NCI-H2171 (cell line): ENCODE data around the gene FAXC.
"Not testable (repeated sequence)": the region's sequence is repeated elsewhere in the genome, so short reads cannot be mapped to it uniquely, and the experiment has no call there.

Experiments used
- DNase-seq: peaks from one replicate; lab custom pipeline; 2025; lab: John Stamatoyannopoulos, UW

Gene FAXC

DNA sequence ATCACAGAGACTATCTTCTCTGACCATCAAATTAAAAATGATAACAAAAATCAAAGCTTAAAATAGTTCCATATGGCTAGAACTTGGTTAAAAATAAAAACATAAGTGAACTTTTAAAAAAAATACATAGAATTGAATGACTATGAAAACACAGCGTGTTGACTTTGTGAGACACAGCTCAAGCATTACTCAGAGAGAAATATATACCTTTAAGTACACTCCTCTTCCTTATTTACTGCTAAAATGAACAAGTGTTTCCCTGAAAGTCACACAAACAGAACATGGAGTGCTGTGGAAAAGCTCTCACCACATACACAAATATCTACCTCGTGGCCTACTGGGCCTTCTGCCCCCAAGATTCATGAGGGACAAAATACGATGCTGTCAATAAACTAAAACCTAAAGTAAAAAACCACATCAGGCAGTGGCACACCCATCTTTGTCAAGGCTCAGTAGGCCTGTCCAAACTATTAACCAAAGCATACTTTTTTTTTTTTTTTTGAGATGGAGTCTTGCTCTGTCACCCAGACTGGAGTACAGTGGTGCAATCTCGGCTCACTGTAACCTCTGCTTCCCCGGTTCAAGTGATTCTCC lies 7.5 kb downstream of the FAXC start:
- DNase-seq, result no peak

DNA sequence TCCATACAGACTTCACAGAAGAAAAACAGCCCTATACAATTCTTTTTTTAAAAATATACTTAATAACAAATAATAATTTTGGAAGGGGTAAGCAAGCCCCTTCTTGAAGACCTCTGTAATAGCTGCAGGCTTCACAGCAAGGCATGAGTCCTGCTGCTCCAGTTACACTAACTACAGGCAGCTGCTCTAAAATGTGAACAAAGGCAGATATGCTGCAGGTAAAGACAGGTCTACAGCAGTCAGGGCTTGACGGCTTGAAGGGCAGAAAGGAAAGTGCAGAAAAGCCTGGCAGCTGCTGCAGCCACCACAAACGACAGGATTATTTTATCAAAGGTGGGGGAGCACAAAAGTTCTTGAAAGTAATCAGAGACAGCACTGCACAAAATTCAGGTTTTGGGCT lies 11.3 kb downstream of the FAXC start:
- peak; percentile 11 for DNase-seq

DNA sequence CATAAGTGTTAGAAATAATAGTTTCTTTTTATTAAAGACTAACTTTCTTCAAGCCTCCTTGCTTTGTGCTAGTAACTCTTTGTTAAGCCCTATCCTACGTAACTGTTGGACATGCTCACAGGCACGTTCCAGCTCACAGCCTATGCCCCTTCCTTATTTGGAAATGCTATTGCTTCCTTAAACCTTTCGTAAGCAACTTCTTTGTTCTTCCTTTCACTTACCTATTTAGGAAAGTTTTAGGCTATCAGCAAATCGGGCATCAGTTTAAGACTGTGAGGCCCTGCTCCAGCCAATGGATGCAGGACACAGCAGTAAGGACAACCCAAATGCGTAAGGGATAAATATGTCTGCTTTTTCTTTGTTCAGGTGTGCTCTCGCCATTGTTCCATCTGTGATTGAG lies 14.2 kb downstream of the FAXC start:
- not testable (repeated sequence) for DNase-seq

DNA sequence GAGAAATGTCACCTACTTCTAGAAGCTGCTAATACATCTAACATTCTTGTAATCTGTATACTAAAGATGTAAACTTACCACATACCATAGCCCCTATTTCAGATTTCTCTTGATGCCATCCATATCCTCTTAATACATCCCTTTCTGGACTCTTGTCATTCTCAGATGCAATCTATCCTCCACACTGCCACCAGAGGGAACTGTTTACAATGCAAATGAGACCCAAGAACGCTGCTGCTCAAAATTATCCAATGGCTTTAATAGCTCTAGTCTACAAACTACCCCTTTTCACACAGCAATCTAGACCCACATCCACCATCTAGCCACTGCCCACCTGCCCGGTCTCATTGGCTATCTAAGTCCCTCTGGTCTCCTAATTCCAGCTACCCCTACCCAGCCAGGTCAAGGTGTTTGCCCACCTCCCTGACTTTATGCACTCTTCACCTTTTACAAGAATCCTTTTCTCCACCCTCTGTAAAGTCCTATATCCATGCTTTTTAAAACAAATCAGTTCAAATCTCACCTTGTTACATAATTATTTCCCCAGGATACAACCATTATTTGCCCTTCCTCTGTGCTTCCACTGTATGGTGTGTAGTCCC lies 14.8 kb downstream of the FAXC start:
- DNase-seq, result peak; percentile 11

DNA sequence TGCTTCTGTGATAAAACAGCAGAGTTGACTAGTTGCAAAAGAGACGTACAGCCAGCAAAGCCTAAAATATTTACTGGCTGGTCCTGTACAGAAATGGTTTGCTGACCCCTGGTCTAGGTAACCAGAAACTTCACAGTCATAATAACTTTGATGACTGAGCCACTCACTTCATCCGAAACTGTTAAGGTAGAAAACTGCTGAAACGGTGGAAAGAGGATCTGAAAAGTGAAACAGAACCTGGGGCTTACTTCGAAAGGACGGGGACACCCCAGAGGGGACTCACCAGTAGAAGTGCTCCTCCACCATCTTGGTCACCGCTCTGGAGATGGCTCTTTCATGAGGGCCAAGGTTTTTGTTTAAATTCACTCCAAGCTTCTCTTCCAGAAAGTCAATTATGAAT lies 16.4 kb downstream of the FAXC start:
- no peak for DNase-seq

DNA sequence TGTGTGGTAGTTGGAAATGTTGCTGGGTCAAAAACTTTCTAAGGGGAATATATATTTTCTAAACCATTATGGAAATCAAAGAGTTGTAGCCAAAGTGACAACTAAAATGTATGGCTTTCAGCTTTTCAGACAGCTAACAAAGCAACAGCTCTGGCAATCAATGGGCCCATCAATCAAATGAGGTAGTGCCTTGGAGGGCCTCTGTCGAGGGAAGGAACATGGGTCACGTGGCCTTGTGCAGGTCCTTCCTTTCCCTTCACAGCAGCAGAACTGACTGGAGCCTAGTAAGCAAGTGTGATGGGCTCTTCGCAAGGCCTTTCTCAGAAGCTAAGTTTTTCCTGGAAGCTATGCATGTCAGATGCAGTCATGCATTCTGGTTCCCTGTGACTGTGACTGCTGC lies 17.9 kb downstream of the FAXC start:
- no peak for DNase-seq

DNA sequence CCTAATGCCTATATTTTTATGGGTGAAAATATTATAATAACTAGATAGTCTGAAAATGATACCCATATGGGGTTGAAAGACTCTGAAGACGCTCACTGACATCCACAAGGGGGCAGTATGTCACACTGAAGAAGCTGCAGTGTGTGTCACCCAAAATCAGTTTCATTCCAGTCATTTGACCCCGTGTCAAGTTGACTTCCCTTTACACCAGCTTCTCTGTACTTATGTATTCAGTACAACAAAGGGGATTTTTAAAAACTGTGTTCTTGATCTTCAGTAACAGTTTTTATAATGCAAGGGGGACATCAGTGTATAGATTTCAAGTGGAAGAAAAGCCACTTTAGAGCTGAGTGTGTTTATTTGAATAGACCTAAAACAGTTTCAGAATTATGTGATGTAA lies 19.3 kb downstream of the FAXC start:
- no peak for DNase-seq

DNA sequence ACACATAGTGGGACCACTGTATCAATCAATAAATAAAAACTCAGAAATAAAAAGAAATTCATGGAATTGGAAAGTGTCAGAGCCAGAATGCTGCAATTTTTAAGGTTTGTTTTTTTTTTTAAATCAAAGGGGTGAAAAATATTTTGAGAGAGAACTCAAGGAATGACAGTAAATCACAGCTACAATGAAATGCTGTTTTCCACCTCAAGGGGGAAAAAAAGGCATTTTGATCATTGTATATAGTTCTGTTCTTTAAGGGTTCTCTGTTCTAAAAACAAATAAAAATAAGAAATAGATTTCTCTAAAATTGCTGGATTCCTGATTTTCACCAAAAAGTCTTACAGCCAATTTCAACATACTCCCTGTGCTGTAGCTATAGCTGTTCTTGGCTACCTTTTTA lies 24.5 kb downstream of the FAXC start:
- DNase-seq, result no peak

DNA sequence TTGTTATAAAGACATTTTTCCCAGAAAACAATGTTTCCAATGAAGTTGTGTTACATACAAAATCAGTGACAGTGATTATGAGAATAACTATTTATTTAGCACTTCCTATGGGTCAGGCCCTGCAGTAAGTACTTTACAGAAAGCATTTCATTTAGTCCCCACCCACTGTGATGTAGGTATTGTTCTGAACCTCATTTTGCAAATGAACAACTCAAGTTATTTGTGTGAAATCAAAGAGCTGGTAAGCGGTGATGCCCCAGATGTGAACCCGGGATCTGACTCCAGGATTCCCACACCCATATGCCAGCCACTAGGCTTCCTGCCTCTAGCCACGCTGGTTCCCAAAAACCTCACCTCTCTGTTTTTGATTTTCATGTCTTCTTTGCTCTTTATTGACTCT lies 30.9 kb downstream of the FAXC start:
- DNase-seq, result no peak

DNA sequence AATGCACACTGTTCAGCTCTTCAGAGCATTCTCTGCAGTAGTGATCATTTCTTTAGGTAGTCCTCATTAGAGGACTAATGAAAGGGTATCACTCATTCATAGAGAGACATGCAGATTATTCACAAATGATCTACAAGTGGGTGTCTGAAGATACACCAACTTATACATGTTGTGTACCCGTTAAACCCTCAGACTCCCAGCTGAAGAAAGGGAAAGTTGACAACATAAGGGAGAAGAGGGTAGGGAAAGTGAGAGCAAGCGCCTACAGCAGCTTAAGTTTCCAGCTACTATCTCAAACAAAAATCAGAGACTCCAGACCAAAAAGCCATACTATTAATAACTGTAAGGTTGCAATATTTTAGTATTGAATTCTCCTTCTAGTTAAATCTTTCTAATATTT lies 37.1 kb downstream of the FAXC start:
- DNase-seq, result no peak

DNA sequence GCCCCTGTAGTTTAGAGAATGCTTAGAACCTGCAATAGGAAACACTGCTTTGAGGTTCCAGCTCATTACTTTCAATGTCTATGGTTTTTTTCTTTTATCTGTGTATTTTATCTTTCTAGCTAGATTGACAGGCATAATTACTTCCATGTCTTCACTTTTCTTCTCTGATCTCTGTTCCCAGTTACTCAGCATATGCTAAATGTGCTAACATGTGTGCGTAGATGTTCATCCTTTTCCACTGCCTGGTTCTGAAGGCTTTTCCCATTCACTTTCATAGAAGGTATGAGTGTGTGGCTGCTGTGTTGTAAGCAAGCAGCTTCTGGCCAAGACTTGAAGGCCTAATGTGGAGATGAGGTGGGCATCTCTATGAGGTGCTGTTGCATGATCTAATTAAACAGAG lies 38.9 kb downstream of the FAXC start:
- no peak for DNase-seq

DNA sequence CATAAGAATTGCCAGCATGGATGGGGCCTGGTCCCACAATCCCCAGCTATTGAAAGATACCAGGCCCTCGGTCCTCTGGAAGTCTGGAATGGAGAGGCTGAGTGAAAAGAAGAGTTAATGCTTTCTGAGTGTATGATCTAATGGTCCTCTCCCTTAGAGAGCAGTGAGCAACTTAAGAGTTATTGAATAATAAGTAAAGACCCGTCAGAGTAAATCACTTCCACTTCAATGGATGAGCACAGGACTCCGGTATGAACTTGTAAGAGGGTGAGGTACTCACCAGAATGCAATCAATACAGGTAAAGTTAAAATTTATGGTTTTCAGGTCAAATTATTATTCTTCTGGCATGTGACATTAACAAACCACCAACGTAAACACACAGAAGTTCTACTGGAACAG lies 39.9 kb downstream of the FAXC start:
- DNase-seq, result no peak

DNA sequence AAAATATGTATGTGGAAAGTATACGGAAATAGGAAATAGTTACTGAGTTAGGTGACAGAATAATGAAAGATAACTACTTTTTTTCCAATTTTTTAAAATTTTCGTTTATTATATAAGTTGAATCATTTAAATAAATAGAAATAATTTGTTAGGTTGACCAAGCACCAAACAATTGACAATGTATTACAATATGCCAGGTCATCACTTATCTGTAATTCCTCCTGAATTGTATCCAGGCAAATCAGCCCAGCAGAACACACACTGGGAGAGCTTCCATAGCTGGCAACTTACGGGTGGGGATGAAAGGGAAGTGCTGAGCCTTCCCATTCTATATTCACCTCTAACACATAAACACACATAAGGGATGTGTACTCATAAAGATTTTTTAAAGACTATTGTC lies 40.7 kb downstream of the FAXC start:
- DNase-seq, result no peak

DNA sequence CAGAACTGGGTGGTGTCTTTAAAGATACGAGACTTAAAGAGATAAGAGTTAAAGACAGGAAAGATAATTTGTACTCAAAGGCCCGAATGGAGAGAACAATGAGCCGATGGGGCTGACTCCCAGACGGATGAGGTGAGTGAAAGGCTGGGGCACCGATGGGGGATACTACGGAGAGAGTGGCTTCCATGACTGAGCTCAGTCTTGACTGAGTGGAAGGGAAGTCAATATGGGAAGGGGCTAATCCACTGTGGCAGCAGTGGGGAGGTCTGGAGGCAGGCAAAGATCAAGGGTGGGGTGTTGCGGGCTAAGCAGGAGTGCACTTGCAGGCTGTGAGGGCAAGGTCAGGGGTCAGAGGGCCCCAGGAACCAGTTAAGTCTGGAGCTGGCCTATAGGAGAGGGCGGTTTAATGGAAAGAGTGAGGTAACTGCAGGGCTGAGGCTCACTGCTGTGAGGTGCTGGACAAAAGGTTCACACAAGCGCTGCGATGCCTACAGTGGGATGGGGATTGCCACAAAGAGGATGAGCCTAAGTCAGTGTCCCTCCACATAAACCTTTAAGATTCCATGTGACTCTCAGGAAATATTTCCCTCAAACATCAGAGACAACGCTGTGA lies 42.1 kb downstream of the FAXC start:
- DNase-seq, result no peak

DNA sequence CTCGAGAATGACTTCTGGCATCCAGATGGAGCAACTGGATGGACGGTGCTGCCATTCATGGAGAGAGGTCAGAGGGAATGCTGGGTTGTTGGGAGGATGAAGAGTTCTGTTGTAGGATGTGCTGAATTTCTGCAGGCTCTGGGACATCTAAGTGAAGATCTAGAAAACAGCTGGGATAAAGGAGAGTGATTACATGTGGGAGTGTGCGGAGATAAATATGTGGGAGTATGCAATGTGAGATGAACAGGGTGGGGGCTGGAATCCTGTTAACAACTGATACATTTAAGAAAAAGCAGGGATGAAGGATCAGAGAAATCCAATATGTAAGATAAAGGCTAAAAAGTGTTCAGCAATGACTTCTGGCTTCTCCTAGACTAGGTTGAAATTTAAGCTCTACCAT lies 43.1 kb downstream of the FAXC start:
- no peak for DNase-seq

DNA sequence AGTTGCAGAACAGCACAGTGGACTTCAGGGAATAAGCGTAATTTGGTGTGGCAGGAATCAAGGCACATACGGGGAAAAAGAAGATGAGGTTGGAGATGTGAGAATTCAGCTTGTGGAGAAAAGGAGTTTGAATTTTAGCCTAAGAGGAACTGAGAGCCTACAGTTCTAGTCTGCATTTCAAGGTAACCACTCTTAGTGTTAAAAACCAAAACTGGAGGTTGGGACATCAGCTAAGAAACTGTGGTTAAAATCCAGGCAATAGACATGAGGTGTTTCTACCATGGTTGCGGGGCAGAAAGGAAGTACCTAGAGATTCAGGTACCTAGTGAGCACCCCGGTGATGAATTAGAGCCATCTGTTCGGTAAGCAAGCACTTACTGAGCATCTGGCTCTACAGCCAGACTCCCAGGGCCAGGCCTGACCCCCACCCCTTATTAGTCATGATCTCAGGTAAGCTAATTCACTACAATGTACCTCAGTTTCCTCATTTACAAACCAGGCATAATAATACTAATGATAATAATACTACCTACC lies 44.4 kb downstream of the FAXC start:
- peak; percentile 8 for DNase-seq

DNA sequence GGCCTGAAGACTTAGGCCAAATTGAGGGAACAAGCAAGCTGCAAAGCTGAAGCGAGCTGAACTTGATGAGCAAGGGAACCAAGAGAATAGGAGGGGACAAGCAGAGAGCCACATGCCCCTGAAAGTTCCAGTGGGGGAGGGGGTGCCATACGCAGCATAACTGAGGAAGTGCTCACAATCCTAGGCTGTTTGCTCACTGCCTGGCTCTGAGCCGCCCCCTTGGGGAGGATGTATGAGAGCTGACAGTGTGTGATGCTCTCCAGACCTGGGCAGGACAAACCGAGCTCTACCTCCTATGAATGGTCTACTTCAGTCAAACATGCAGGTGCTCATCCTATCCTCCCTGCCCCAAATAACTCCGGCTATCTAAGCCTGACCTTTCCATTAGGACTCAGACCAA lies 52.1 kb downstream of the FAXC start:
- no peak for DNase-seq

DNA sequence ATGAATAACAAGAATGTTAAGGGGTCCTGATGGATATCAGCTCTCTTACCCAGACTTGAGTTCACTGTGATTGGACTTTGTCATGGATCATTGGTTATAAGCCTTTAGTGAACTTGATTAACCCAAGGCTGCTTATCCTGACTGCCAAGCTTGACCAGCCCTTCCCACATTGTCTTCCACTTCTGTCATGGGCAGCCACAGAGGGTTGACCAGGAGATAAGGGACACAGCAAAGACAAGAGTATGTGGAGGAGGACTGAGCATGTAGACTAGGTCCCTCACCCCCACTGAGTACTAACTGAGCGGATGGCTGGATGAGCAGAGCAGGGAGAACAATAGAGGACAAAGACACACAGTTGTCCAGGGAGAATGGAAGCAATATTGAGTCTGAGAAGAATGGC lies 52.5 kb downstream of the FAXC start:
- DNase-seq, result no peak

DNA sequence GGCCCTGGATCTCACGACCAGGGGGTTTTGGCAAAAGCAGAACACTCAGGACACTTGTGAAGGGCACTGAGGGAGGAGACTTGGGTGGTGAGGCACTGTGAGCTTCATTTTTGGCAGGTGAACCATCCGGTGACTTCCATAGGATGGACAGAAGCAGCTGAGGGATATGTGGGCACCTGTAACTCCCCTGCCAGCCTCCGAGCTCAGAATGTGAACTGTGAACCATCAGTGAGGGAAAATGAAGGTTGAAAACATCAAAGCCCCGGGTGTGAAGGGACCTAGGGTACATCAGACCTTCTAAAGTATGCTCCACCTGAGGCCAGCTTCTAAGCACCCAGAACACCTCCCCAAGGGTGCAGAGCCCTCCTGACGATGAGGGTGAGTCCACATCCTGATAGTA lies 53.2 kb downstream of the FAXC start:
- DNase-seq, result no peak

DNA sequence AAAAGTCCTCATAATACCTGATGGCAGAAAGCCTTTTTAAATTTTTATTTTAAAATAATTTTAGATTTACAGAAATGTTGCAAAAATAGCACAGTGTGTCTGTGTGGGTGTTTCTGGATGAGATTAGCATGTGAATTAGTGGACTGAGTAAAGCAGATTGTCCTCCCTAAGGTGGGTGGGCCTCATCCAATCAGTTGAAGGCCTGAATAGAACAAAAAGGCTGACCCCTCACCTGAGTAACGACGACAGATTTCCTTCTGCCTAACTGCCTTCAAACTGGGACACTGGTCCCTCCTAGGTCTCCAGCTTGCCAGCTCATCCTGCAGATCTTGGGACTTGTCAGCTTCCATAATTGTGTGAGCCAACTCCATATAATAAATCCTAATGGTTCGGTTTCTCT lies 54.2 kb downstream of the FAXC start:
- no peak for DNase-seq

DNA sequence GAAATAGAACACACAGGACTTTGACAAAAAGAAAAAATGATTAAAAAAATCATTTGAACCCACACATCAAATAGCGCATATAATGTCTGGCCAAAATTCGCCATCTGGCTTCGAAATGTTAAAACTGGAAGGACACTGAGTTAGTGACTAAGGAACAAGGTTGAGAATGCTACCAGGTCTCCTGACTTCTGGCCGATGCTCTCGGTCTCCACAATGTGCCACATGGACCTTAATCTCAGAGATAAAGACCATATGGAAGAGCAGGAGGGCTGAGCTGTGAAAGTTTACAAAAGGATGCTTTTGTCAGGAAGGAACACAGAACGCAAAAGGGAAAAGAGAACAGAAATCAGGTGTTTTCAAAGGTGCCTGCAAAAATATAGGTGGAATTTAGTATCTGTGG lies 54.7 kb downstream of the FAXC start:
- DNase-seq, result no peak

DNA sequence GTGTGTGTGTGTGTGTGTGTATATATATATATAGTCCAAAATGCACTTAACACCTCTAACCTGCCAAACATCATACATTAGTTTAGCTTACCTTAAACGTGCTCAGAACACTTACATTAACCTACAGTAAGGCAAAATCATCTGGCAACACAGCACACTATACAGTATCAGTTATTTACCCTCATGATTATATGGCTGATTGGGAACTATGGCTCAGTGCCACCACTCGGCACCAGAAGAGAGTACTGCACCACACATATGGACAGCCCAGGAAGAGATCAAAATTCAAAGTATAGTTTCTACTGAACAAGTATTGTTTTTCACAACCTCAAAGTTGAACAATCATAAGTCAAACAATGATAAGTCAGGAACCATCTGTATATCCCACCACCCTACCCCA lies 59.8 kb downstream of the FAXC start:
- DNase-seq, result no peak

DNA sequence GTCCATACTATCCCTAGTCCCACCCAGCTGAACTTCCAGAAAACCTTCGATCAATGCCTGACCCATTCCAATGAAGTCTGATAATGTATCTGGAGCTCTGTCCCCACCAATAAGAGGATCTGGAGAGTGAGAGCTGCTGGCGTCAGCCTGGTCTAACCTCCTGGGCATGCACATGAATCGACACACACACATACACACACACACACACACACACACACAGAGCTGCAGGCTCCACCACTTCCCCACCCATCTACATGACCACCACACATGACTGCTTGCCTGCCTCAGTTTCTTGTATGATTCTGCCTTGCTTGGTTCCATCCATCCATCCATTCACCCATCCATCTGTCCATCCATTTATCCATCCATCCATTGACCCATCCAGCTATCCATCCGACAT lies 60.8 kb downstream of the FAXC start:
- DNase-seq, result no peak

DNA sequence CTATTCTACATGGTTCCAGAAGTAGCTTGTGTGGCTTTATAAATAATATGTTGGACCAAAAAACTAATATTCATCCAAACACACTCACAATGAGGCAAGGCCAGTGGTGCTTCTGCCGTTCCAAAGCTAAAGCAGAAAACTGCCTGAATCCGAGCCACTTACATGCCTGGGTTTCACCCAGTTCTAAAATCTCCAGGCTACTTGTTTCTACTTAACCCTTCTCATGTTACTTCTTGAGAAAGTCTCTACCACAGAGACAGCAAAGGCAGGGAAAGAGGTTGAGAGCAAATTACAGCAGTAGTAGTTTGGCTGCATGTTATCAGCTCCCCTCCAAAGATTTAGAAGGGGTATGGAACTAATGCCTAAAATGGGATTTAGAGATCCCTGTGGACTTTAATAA lies 62.0 kb downstream of the FAXC start:
- DNase-seq, result no peak
